Ovary (tissue), 3 donors: ENCODE measurements around the gene CFHR2.

Source experiments
- EP300 ChIP-seq: sonication (generic); formaldehyde crosslinking; IDR thresholded peaks from one replicate; pipeline ENCODE4 v1.6.1; 2017; ENCODE audit warnings: antibody characterized with exemption
- POLR2A ChIP-seq: fragments of 450-650 bp; IDR thresholded peaks from one replicate; pipeline ENCODE4 v1.6.1; 2017; ENCODE audit warnings: antibody characterized with exemption, mild to moderate bottlenecking, moderate library complexity
- TF ChIP-seq, protein P1 (sequence below), 3 donors: fragments of 450-650 bp in 2 of 3; fragments of 200-600 bp in 1 of 3; IDR thresholded peaks; one replicate each; pipeline versions ENCODE4 v1.5.1 to v1.8.0; 2016 to 2022; ENCODE audit warnings: antibody characterized with exemption in 3 of 3, mild to moderate bottlenecking in 1 of 3
- donor health status: DM: no; HTN: no; CAD: no.

DNA sequence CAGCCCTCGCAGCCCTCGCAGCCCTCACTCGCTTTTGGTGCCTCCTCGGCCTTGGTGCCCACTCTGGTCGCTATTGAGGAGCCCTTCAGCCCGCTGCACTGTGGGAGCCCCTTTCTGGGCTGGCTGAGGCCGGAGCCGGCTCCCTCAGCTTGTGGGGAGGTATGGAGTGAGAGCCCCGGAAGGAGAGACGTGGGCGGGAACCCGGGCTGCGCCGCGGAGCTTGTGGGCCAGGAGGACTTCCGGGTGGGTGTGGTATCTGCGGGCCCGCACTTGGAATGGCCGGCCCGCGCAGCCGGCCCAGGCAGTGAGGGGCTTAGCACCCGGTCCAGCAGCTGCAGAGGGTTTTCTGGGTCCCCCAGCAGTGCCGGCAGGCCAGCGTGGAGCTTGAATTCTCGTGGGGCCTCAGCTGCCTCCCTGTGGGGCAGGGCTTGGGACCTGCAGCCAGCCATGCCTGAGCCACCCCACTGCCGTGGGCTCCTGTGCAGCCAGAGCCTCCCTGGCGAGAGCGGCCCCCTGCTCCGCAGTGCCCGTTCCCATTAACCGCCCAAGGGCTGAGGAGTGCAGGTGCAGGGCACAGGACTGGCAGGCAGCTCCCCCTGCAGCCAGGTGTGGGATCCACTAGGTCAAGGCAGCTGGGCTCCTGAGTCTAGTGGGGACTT is 9.9 kb upstream of the CFHR2 start:
- TF ChIP-seq, protein P1, sequence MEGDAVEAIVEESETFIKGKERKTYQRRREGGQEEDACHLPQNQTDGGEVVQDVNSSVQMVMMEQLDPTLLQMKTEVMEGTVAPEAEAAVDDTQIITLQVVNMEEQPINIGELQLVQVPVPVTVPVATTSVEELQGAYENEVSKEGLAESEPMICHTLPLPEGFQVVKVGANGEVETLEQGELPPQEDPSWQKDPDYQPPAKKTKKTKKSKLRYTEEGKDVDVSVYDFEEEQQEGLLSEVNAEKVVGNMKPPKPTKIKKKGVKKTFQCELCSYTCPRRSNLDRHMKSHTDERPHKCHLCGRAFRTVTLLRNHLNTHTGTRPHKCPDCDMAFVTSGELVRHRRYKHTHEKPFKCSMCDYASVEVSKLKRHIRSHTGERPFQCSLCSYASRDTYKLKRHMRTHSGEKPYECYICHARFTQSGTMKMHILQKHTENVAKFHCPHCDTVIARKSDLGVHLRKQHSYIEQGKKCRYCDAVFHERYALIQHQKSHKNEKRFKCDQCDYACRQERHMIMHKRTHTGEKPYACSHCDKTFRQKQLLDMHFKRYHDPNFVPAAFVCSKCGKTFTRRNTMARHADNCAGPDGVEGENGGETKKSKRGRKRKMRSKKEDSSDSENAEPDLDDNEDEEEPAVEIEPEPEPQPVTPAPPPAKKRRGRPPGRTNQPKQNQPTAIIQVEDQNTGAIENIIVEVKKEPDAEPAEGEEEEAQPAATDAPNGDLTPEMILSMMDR (IDR thresholded peaks at IDR 0.05): no peak
- TF ChIP-seq EP300: no peak
- no peak for TF ChIP-seq POLR2A
